ENCODE measurements around the gene WNT8B. TPM values are rescaled to one million over a fixed set of nuclear protein-coding genes. Genes with fewer than 3 reads are reported as not detected.

WNT8B gene
- total RNA-seq, 1 experiment from 2014 or later, result not detected

DNA sequence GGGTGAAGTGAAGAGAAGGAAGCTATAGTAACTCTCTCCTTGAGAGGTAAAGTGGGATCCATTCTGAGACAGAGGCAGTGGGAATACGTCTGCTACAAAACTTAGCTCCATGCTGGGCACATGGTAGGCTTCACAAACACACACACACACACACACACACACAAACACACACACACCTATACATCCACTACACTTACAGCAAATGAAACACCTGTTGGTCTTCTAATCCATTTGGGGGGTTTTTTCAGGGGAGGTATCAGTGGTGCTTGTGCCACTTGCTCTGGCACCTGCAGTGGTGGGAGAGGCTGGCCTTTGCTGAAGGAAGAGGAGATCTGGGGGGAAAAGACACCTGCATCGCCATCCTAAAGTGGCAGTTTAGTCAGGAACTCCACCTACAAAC, 42.4 kb downstream of the WNT8B start:
- no peak overlapping the region for H3K4me3 ChIP-seq
- no peaks in the 10 kb centered on the region for H3K9me3 ChIP-seq
- no peaks in the 10 kb centered on the region for H3K27me3 ChIP-seq
- H3K36me3 ChIP-seq, result no peaks in the 10 kb centered on the region; the same call in 1 of the 2 replicates
- DNase-seq, result no peak

DNA sequence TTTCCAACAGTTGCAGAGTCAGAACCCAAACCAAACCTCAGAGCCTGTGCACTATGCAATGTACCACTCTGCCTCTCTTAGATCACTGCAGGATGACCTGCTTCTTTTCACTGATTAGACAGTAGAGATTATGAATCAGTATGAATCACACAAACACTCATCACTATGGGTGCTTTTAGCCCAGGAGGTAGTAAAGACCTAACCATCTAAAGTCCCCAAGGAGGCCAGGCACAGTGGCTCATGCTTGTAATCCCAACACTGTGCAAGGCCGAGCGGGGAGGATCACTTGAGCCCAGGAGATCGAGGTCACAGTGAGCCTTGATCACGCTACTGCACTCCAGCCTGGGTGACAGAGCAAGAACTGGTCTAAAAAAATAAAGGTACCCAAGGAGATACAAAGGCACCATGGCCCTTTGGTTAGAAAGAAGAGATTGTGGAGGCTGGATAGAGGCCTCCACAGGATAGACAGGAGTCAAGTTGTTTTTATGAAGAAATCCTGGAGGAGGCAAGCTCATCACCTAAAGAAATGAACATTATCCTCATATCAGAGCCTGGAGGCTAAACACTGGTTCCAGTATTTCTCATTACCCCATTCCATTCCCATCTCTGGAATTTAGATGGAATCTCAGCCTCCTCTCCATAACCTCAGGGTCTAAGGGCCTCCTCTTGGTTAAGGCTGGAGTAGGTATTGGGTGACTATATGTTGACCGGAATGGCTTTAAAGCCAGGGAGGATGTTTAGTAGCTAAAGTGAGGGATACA, 44.0 kb downstream of the WNT8B start:
- Histone ChIP-seq H3K9me3 (no peaks in the 10 kb centered on the region), H3K27me3 (no peaks in the 10 kb centered on the region), H3K4me3 (no peak overlapping the region), H3K36me3 (no peaks in the 10 kb centered on the region; the same call in 1 of the 2 replicates)
- DNase-seq, result no peak

DNA sequence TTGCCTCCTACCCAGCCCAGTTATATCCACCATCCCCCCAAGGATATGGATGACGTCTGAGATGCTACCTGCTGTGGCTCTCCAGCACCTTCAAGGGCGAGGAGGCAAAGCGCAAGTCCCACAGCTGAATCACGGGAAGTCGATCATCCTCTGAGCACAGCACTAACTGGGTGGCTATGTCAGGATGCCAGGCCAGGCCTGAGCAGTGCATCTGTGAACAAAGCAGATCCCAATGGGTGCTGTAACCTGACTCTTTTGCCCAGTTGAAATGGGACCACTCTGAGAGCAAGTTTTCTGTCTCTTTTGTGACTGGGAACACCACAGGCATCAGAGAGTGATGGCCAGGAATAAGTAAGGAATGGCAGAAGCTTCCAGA, 44.5 kb downstream of the WNT8B start:
- H3K4me3 ChIP-seq, result no peak overlapping the region
- H3K9me3 ChIP-seq, result no peaks in the 10 kb centered on the region
- H3K36me3 ChIP-seq, result no peaks in the 10 kb centered on the region; the same call in 1 of the 2 replicates
- H3K27me3 ChIP-seq, result no peaks in the 10 kb centered on the region
- DNase-seq, result no peak

GRCh38 chr10:100508266-100508665, 45.5 kb downstream of the WNT8B start:
- Histone ChIP-seq H3K9me3 (no peaks in the 10 kb centered on the region), H3K4me3 (no peak overlapping the region), H3K36me3 (no peaks in the 10 kb centered on the region; the same call in 1 of the 2 replicates), H3K27me3 (no peaks in the 10 kb centered on the region)
- no peak for DNase-seq

DNA sequence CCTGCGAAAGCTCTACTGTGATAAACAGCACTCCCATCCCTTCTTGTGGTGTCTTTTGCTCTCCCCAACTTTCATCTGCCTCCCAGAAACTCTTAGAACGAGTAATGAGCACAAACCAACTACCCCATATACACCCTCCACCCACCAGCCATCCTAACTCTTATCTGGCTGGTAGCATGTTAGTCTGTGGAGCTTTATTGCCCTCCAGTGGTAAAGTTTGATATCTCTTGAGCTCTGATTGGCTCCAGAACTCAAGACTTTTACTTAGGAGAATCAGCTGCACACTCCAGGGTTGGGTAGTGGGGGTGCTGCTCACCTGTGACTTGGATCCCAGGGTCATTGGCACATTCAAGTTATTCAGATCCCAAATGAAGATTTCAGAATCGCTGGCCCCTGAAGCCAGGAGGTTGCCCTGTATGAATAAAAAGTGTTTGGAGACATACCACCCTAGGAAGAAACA, 45.9 kb downstream of the WNT8B start:
- H3K4me3 ChIP-seq, result no peak overlapping the region
- H3K9me3 ChIP-seq, result no peaks in the 10 kb centered on the region
- no peaks in the 10 kb centered on the region for H3K27me3 ChIP-seq
- DNase-seq, result no peak
- H3K36me3 ChIP-seq, result no peaks in the 10 kb centered on the region; the same call in 1 of the 2 replicates

DNA sequence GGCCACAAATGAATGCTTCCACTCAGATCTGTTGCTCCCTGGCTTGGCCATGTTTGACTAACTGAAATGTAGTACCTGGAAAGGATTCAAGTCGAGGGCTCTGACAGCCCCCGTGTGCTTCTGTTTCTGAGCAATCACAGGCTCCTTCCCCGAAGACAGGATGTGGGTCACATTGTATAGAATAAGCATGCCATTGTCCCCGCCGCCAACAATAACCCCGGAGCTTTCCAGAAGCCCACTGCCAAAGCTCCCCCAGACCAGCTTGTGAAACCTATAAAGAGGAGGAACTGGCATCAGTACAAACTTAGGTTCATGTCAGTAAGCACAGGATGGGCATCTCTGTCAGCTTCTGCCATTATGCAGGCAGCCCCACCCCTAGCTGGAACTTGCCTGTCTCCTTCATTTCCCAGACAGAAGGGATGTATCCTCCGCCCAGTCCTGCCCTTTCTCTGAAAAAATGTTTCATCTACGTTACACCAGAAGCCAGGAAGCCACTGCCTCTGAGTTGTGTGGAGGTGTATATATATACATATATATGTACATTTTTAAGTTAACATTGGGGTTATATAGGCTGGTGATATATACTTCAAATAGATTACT, 46.5 kb downstream of the WNT8B start:
- Histone ChIP-seq H3K4me3 (no peak overlapping the region), H3K27me3 (no peaks in the 10 kb centered on the region), H3K9me3 (no peaks in the 10 kb centered on the region), H3K36me3 (no peaks in the 10 kb centered on the region; the same call in 1 of the 2 replicates)
- no peak for DNase-seq

DNA sequence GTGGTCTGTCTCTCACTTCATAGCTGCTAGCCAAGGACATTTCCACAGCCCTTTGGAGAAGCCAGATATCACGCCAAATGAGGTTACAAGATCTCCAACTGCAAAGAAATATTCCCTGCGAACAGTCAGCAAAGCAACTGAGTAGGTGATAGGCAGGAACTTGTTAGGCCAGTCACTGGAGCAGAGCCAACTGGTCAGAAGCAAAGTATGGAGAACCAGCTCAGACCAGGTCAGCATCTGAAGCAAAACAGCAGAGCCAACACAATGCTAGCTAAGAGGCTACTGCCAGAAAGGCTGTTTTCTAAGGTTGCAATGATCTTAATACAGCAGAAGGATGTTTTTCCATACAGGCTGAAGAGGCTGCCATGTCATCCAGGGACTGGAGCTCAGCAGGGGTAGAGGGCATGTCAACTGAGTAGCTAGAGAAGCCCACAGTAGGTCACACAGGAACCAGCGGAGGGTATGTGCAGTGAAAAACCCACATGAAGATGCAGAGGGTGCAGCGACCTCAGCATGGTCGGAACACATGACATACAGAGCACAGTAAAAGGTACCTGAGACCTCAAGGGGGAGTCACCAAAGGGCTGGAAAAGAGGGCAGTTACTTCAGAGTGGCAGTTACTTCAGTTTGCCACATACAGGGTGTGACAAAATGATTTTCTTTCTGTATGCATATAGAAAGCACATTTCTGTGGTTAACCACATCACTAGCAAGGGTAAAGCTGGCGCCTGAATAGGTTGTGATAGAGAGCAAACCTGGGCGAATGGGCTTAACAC, 47.9 kb downstream of the WNT8B start:
- H3K36me3 ChIP-seq, result no peaks in the 10 kb centered on the region; the same call in 1 of the 2 replicates
- no peaks in the 10 kb centered on the region for H3K9me3 ChIP-seq
- H3K27me3 ChIP-seq, result no peaks in the 10 kb centered on the region
- DNase-seq, result no peak
- no peak overlapping the region for H3K4me3 ChIP-seq

GRCh38 chr10:100515612-100516011, 52.8 kb downstream of the WNT8B start:
- Histone ChIP-seq H3K36me3 (no peaks in the 10 kb centered on the region), H3K9me3 (no peaks in the 10 kb centered on the region), H3K4me3 (no peak overlapping the region), H3K27me3 (no peaks in the 10 kb centered on the region)
- no peak for DNase-seq

- Histone ChIP-seq H3K4me3 (no peak overlapping the region), H3K27me3 (no peaks in the 10 kb centered on the region), H3K36me3 (no peaks in the 10 kb centered on the region), H3K9me3 (no peaks in the 10 kb centered on the region)
- no peak for DNase-seq
Measured at GRCh38 chr10:100516847-100517246, 54.0 kb downstream of the WNT8B start.

DNA sequence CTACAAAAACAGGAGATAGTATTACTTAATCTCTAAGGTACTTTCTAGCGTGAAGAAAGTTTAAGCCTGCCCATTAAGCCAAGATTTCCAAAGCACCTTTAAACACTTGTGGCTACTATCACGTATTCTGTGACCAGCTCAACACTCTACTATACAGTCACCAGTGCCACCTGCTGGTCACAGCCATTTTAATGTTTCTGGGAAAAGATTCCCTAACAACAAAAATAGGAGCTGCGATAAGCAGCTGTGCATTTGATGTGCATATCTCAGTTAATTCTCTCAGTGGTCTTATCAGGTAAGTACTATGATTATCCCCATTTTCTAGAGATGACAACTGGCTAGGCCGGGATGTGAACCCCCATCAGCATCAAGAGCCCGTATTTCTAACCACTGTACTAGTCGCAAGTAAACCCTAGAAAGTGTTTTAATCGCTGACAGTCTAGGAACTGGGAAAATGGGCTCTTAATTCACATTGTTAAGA, 56.0 kb downstream of the WNT8B start:
- peak; percentile 26 for DNase-seq
- Histone ChIP-seq H3K36me3 (0 out of 2 replicates have a peak, but pooled peaks cover 5% of the 10 kb centered on the region), H3K27me3 (no peaks in the 10 kb centered on the region), H3K9me3 (no peaks in the 10 kb centered on the region), H3K4me3 (no peak overlapping the region)

- H3K9me3 ChIP-seq, result no peaks in the 10 kb centered on the region
- no peak for DNase-seq
- no peak within 1 kb of the TSS for H3K4me3 ChIP-seq
- H3K27me3 ChIP-seq, result no peaks in the 10 kb centered on the region
- H3K36me3 ChIP-seq, result peaks cover 6% of the 10 kb centered on the region
Measured at GRCh38 chr10:100519311-100520051, 56.7 kb downstream of the WNT8B start, which contains the start of gene SEC31B. TSS of gene SEC31B (minus strand) at chr10:100519861. CDS start at chr10:100516952, 2,909 bp downstream.

GRCh38 chr10:100520811-100521210, 58.0 kb downstream of the WNT8B start:
- Histone ChIP-seq H3K36me3 (peaks cover 11% of the 10 kb centered on the region), H3K4me3 (no peak overlapping the region), H3K27me3 (no peaks in the 10 kb centered on the region), H3K9me3 (no peaks in the 10 kb centered on the region)
- DNase-seq, result no peak

DNA sequence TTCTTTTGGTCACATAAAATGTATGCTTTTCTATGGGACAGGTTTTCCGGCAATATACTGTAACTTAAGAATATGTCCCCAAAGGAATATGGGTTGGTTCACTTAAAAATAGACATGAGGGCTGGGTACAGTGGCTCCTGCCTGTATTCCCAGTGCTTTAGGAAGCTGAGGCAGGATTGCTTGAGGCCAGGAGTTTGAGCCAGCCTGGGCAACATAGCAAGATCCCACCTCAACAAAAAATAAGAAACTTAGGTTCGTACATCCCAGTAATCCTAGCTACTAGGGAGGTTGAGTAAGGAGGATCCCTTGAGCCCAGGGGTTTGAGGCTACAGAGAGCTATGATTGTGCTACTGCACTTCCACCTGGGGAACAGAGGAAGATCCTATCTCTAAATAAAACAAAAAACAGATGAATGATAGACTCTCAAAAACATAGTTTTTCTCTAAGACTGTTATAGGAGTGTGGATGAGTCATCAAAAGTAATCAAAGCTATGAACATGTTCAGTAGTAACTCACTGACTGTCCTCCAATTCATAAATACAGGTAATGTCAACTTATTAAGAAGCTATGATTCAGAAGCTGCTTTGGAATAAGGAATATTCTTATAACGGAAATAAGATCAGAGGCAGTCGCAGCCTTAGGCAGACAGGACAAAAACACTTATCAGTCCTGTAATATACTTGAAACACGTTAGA, 59.4 kb downstream of the WNT8B start:
- DNase-seq, result no peak
- H3K27me3 ChIP-seq, result no peaks in the 10 kb centered on the region
- no peaks in the 10 kb centered on the region for H3K9me3 ChIP-seq
- peaks cover 23% of the 10 kb centered on the region for H3K36me3 ChIP-seq
- H3K4me3 ChIP-seq, result no peak overlapping the region

- DNase-seq, result no peak
- Histone ChIP-seq H3K9me3 (no peaks in the 10 kb centered on the region), H3K4me3 (no peak overlapping the region), H3K27me3 (no peaks in the 10 kb centered on the region), H3K36me3 (peaks cover 28% of the 10 kb centered on the region)
Measured at GRCh38 chr10:100522945-100523344, 60.1 kb downstream of the WNT8B start.

- Histone ChIP-seq H3K27me3 (no peaks in the 10 kb centered on the region), H3K9me3 (no peaks in the 10 kb centered on the region), H3K4me3 (no peak overlapping the region), H3K36me3 (peaks cover 30% of the 10 kb centered on the region)
- no peak for DNase-seq
Measured at GRCh38 chr10:100524206-100524605, 61.4 kb downstream of the WNT8B start.

GRCh38 chr10:100524638-100525037, 61.8 kb downstream of the WNT8B start:
- H3K4me3 ChIP-seq, result no peak overlapping the region
- no peak for DNase-seq
- H3K9me3 ChIP-seq, result no peaks in the 10 kb centered on the region
- H3K27me3 ChIP-seq, result no peaks in the 10 kb centered on the region
- H3K36me3 ChIP-seq, result peaks cover 30% of the 10 kb centered on the region
